HepG2 (cell line): ENCODE measurements around the gene CACHD1. TPM values are rescaled to one million over a fixed set of nuclear protein-coding genes. Genes with fewer than 3 reads are reported as not detected.

Experiments used
- ATAC-seq: fragments of 200-7000 bp; cut with Tn5 transposase; 3 replicates; pipeline ENCODE4 v1.9.1; 2020; ENCODE audit warnings: mild to moderate bottlenecking, moderate library complexity
- BruUV-seq: library from RNA; stranded (reverse); fragments of 400-500 nt; replicated peaks from 2 replicates; lab custom pipeline; 2021; lab: Mats Ljungman, UMichigan
- CTCF ChIA-PET: fragments of 300-600 bp; formaldehyde crosslinking; extraction: SDS; loops from one replicate; lab custom pipeline; 2021; ENCODE audit warnings: low total read pairs, inconsistent platforms, low intra/inter-chr PET ratio; lab: Yijun Ruan, JAX
- POLR2A ChIA-PET: fragments of 350-600 bp; sonication (Branson Sonifier 250); formaldehyde crosslinking; loops from one replicate; lab custom pipeline; 2020; ENCODE audit warnings: antibody characterized with exemption, inconsistent platforms; lab: Yijun Ruan, JAX
- DNase-seq: peaks from one replicate; pipeline ENCODE4 v3.0.0-alpha.2; 2015; ENCODE audit warnings: low spot score
- FAIRE-seq: peaks from 3 replicates; lab custom pipeline; 2011; peaks lifted over from hg19 to GRCh38; lab: Jason Lieb, UNC
- H2AFZ ChIP-seq: one replicate; pipeline ENCODE4 v1.6.1; 2011; ENCODE audit warnings: low read length, inconsistent platforms
- H3K27ac ChIP-seq: fragments of 300-600 bp; 3 replicates; pipeline ENCODE4 v1.8.0; 2011; ENCODE audit warnings: mixed run types, mild to moderate bottlenecking, mixed read lengths, low read length, inconsistent platforms; ENCODE audit not compliant: insufficient read depth; ENCODE audit errors: extremely low read length
- H3K27me3 ChIP-seq, 2 experiments: fragments of 200-600 bp in 1 of 2; 2 replicates in 1 of 2; 3 replicates in 1 of 2; pipeline versions ENCODE4 v1.6.0 to v1.8.0; 2011; ENCODE audit warnings: low read length in 2 of 2, mild to moderate bottlenecking in 2 of 2, moderate library complexity in 2 of 2, inconsistent platforms in 1 of 2; ENCODE audit not compliant: insufficient read depth in 2 of 2, control insufficient read depth in 1 of 2
- H3K36me3 ChIP-seq, 2 experiments: fragments of 200-600 bp in 1 of 2; replicated peaks in 1 of 2; 2 replicates in 1 of 2; 3 replicates in 1 of 2; pipeline versions ENCODE4 v1.5.1 to v1.8.0; 2011; ENCODE audit warnings: low read length in 2 of 2, inconsistent platforms in 1 of 2; ENCODE audit not compliant: insufficient read depth in 2 of 2, control insufficient read depth in 1 of 2
- H3K4me1 ChIP-seq: 2 replicates; pipeline ENCODE4 v1.5.1; 2012; ENCODE audit warnings: low read length, inconsistent platforms; ENCODE audit not compliant: insufficient read depth
- H3K4me2 ChIP-seq: 2 replicates; pipeline ENCODE4 v1.6.0; 2011; ENCODE audit warnings: low read depth, low read length, inconsistent platforms
- H3K4me3 ChIP-seq, 3 experiments: fragments of 200-600 bp in 1 of 3; sonication (generic), shearing (Covaris generic) in 1 of 3; replicated peaks in 1 of 3; 2 replicates each; pipeline ENCODE4 v1.5.1; 2011 to 2016; ENCODE audit warnings: low read length in 3 of 3, inconsistent platforms in 2 of 3, low read depth in 2 of 3, mild to moderate bottlenecking in 2 of 3, control low read depth in 1 of 3, mixed read lengths in 1 of 3; ENCODE audit not compliant: insufficient read depth in 1 of 3
- H3K79me2 ChIP-seq: one replicate; pipeline ENCODE4 v1.6.1; 2011; ENCODE audit warnings: low read length, inconsistent platforms; ENCODE audit not compliant: insufficient read depth
- H3K9ac ChIP-seq: 2 replicates; pipeline ENCODE4 v1.6.0; 2011; ENCODE audit warnings: mild to moderate bottlenecking, low read depth, low read length, inconsistent platforms; ENCODE audit not compliant: insufficient read depth
- H3K9me3 ChIP-seq: 2 replicates; pipeline ENCODE4 v1.5.1; 2012; ENCODE audit warnings: mild to moderate bottlenecking, low read length
- H4K20me1 ChIP-seq: 2 replicates; pipeline ENCODE4 v1.6.0; 2011; ENCODE audit warnings: inconsistent platforms, mild to moderate bottlenecking, low read length, moderate library complexity; ENCODE audit not compliant: insufficient read depth
- CAMTA2 ChIP-seq: sonication (generic); formaldehyde crosslinking; IDR thresholded peaks from 2 replicates; pipeline ENCODE4 v1.4.0; 2020; ENCODE audit warnings: mild to moderate bottlenecking, missing genetic modification reagents, borderline replicate concordance
- CTCF ChIP-seq: sonication (generic); formaldehyde crosslinking; IDR thresholded peaks from 2 replicates; pipeline ENCODE4 v1.5.0; 2020; ENCODE audit warnings: mild to moderate bottlenecking, missing genetic modification reagents, moderate library complexity
- EP300 ChIP-seq, 3 experiments: sonication (generic) in 1 of 3; formaldehyde crosslinking in 1 of 3; IDR thresholded peaks; 2 replicates each; pipeline versions ENCODE4 v1.5.1 to v1.6.1; 2011 to 2020; ENCODE audit warnings: low read depth in 2 of 3, low read length in 2 of 3, borderline replicate concordance in 1 of 3, improper control_type of control experiment in 1 of 3, mild to moderate bottlenecking in 1 of 3, missing genetic modification reagents in 1 of 3, moderate library complexity in 1 of 3
- FUBP1 ChIP-seq: sonication (generic); formaldehyde crosslinking; IDR thresholded peaks from 2 replicates; pipeline ENCODE4 v1.5.1; 2020; ENCODE audit warnings: missing genetic modification reagents, mild to moderate bottlenecking, borderline replicate concordance
- GATAD1 ChIP-seq: IDR thresholded peaks from 2 replicates; pipeline ENCODE4 v1.6.1; 2016; ENCODE audit warnings: missing genetic modification reagents, missing compliant biosample characterization
- HOXD1 ChIP-seq: sonication (generic); formaldehyde crosslinking; IDR thresholded peaks from 2 replicates; pipeline ENCODE4 v1.5.0; 2020; ENCODE audit warnings: missing genetic modification reagents
- RBFOX2 ChIP-seq: fragments of 200-400 bp; formaldehyde crosslinking; IDR thresholded peaks from 2 replicates; pipeline ENCODE4 v1.6.1; 2017; ENCODE audit warnings: low read depth, mild to moderate bottlenecking, low read length
- SMC3 ChIP-seq: IDR thresholded peaks from 2 replicates; pipeline ENCODE4 v1.6.1; 2011; ENCODE audit warnings: low read length, improper control_type of control experiment
- SPEN ChIP-seq: sonication (generic); formaldehyde crosslinking; IDR thresholded peaks from 2 replicates; pipeline ENCODE4 v1.5.1; 2020; ENCODE audit warnings: low read depth, mild to moderate bottlenecking, missing genetic modification reagents
- UBTF ChIP-seq: sonication (generic); formaldehyde crosslinking; IDR thresholded peaks from 2 replicates; pipeline ENCODE4 v1.4.0; 2020; ENCODE audit warnings: mild to moderate bottlenecking, missing genetic modification reagents
- ZSCAN21 ChIP-seq: sonication (generic); formaldehyde crosslinking; IDR thresholded peaks from 2 replicates; pipeline ENCODE4 v1.8.0; 2022; ENCODE audit warnings: mild to moderate bottlenecking, missing genetic modification reagents, moderate library complexity, borderline replicate concordance
- WGBS: methylation state at CpG from one replicate; pipeline ENCODE4 v1.1.6; 2017; ENCODE audit warnings: low lambda C conversion rate; 5-methylcytosine and 5-hydroxymethylcytosine counted together
- in situ Hi-C: cut with HindIII; loops from 2 replicates; pipeline ENCODE4 v1.10.0; 2017; ENCODE audit warnings: low pct_unique_long_range_greater_than_20kb; ENCODE audit not compliant: extremely low pct_ligation_motif_present
- intact Hi-C: fragments of 100-400 bp; cut with micrococcal nuclease; formaldehyde crosslinking; loops from one replicate; pipeline ENCODE4 v1.10.0; 2022; ENCODE audit not compliant: unreplicated experiment
- polyA plus RNA-seq, 8 experiments: library from polyadenylated mRNA; depleted of rRNA in 3 of 8; stranded (reverse) in 7 of 8; unstranded in 1 of 8; fragments of >200 nt; fragmentation: Illumina TruSeq in 4 of 8; extraction: Trizol in 4 of 8; gene quantifications; 2 replicates each; pipeline versions ENCODE4 v1.2.1 to v1.2.3, GENCODE V29; 2011 to 2016; ENCODE audit warnings: low read depth in 4 of 8, missing spikeins in 1 of 8, mixed read lengths in 1 of 8; ENCODE audit not compliant: insufficient read depth in 1 of 8
- total RNA-seq, 5 experiments: library from RNA; depleted of rRNA; stranded (reverse); fragments of >200 nt; fragmentation: Illumina TruSeq; extraction: Trizol; gene quantifications; 2 replicates each; pipeline ENCODE4 v1.2.3, GENCODE V29; 2016; ENCODE audit warnings: low read depth in 1 of 5
- TF ChIP-seq, protein P1 (sequence below): sonication (generic); formaldehyde crosslinking; IDR thresholded peaks from 2 replicates; pipeline ENCODE4 v1.5.1; 2020; ENCODE audit warnings: missing genetic modification reagents, mild to moderate bottlenecking, borderline replicate concordance
- TF ChIP-seq, protein P2 (sequence below): IDR thresholded peaks from 2 replicates; pipeline ENCODE4 v1.6.1; 2018; ENCODE audit warnings: missing genetic modification reagents, mild to moderate bottlenecking, missing compliant biosample characterization

CACHD1 gene
- total and polyA plus RNA-seq, 2 of the 13 experiments (the other 11 are each of a cell fraction or from before 2014, with no cell fraction given) = 0.11 TPM; not detected in 1

DNA sequence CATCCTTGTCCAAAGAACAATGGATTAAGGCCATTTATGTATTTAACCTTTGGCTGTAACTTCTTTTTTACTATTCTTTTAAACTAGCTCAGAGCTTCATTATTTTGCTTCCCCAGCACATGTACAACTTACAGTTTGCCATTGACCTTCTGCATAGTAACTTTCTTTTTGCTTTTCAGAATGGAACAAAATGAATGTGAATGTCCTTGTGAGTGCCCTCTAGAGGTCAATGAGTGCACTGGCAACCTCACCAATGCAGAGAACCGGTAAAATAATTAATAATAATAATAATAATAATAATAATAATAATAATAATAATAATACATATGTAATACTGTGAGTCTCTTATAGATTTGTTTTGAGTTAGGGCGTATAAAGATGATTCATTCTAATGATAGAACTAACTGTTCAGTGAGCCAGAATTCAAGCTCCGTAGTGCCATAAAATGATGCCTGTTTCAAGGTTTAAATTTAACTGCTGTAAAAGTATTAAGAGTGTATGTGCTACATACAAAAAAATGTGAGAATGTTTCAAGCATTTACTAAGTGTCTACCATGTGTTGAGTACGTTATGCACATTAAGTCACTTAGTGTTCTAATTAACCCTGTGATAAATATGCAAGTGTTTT, 205.9 kb downstream of the CACHD1 start:
- Histone ChIP-seq H4K20me1 (no peaks in the 10 kb centered on the region), H3K27me3 (peaks cover 1 to 3% of the 10 kb centered on the region in 2 experiments; a peak in 1 of 5 replicates), H3K4me3 (no peak overlapping the region), H3K9me3 (no peaks in the 10 kb centered on the region), H2AFZ (no peak overlapping the region), H3K79me2 (no peaks in the 10 kb centered on the region), H3K36me3 (no peaks in the 10 kb centered on the region), H3K4me2 (no peak overlapping the region), H3K9ac (no peak overlapping the region), H3K4me1 (no peaks in the 10 kb centered on the region), H3K27ac (no peak overlapping the region)
- CTCF ChIA-PET = interaction anchor here (1.8 kb wide), 1 partner anchor 407 kb away, joined by 12 read pairs; no protein-coding TSS in a partner anchor
- ATAC-seq = no peak
- POLR2A ChIA-PET = no interaction called here
- FAIRE-seq = no peak
- BruUV-seq = no TSS peak
- WGBS = 26% methylated on average over 4 of the region's 4 CpGs
- in situ Hi-C loops (loop anchor here (10.0 kb wide), 1 partner anchor 411 kb away; no protein-coding TSS in a partner anchor), intact Hi-C loops (loop anchor here (1.0 to 5.0 kb wide), 2 partner anchors 124 to 407 kb away; no protein-coding TSS in a partner anchor)
- peak; percentile 3 for DNase-seq
- TF ChIP-seq, protein P1, sequence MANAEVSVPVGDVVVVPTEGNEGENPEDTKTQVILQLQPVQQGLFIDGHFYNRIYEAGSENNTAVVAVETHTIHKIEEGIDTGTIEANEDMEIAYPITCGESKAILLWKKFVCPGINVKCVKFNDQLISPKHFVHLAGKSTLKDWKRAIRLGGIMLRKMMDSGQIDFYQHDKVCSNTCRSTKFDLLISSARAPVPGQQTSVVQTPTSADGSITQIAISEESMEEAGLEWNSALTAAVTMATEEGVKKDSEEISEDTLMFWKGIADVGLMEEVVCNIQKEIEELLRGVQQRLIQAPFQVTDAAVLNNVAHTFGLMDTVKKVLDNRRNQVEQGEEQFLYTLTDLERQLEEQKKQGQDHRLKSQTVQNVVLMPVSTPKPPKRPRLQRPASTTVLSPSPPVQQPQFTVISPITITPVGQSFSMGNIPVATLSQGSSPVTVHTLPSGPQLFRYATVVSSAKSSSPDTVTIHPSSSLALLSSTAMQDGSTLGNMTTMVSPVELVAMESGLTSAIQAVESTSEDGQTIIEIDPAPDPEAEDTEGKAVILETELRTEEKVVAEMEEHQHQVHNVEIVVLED (CRISPR knock-in tag) = no peak
- TF ChIP-seq SPEN (CRISPR knock-in tag) = no peak
- TF ChIP-seq ZSCAN21 (CRISPR knock-in tag) = no peak
- TF ChIP-seq UBTF (CRISPR knock-in tag) = no peak
- TF ChIP-seq SMC3 = peak; percentile 27; the same call in 1 of the 2 replicates
- no peak for TF ChIP-seq HOXD1 (CRISPR knock-in tag)
- TF ChIP-seq CTCF (CRISPR knock-in tag) = peak; percentile 43; the same call in 1 of the 2 replicates
- TF ChIP-seq EP300 (IDR thresholded peaks at IDR 0.05; ENCODE audit: low read depth in 2 of 2, low read length in 2 of 2) = no peak
- TF ChIP-seq EP300 (CRISPR knock-in tag; IDR thresholded peaks at IDR 0.05; ENCODE audit: borderline replicate concordance) = no peak
- TF ChIP-seq, protein P2, sequence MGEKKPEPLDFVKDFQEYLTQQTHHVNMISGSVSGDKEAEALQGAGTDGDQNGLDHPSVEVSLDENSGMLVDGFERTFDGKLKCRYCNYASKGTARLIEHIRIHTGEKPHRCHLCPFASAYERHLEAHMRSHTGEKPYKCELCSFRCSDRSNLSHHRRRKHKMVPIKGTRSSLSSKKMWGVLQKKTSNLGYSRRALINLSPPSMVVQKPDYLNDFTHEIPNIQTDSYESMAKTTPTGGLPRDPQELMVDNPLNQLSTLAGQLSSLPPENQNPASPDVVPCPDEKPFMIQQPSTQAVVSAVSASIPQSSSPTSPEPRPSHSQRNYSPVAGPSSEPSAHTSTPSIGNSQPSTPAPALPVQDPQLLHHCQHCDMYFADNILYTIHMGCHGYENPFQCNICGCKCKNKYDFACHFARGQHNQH (CRISPR knock-in tag) = no peak
- TF ChIP-seq RBFOX2 = no peak
- TF ChIP-seq FUBP1 (CRISPR knock-in tag) = no peak
- TF ChIP-seq CAMTA2 (CRISPR knock-in tag) = no peak
- TF ChIP-seq GATAD1 (CRISPR knock-in tag) = no peak
